HG02571 (cell line): Measurements from ENCODE around the gene ARHGDIG.

Experiments
- ATAC-seq: cut with Tn5 transposase; IDR thresholded peaks from one replicate; pipeline ENCODE4 v1.9.1; 2021; ENCODE audit warnings: mild to moderate bottlenecking, moderate library complexity; ENCODE audit not compliant: unreplicated experiment

Gene ARHGDIG

DNA sequence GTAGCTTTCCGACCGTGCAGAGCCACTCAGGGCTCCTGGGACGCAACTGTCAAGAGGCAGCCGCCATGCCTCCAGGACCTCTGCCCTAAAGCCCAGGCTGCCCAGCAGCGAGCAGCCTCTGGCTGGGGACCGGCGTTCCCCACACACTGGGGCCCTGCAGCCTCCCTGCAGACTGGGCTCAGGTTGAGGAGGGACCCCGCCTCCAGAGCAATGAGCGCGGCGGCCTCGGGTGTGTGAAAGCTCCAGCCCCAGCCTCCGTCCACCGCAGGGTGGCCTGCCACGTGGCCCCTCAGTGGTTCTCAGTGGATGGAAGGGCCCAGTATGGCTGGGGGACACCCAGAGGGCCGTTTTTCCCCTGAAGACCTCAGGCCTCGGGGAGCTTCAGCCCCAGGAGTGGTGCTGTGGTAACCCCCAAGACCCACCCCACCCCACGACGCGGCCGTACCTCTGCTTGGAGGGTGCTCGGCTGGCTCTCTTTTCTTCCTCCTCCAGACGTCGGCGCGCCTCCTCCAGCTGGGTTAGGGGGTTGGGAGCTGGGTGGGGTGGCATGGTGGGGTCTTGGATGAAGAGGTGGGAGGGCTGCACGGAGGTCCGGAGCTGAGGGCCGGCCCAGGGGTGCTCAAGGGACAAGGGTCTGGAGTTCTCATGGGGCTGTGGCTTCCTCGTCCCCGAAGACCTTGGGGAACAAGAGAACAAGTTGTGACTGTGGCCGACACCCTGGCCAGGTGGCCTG, 12.8 kb downstream of the ARHGDIG start:
- ATAC-seq, result no peak

DNA sequence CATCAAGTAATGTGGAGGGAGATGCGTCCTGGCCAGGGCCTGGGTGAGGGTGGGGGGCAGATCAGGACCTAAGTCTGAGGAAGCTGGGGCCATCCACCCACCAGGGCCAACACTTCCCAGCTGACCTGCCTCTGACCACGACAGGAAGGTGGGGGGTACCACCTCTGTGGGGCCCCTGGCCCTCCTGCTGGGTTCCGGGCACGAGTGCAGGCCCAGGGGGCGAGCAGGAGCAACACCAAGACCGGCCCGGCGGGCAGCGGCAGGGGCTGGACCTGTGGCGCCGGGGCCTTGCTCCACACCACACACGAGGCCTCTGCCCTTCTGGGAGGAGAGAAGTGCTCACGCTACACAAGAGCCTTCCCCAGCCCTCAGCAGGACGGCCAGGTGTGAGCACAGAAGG, 15.9 kb downstream of the ARHGDIG start:
- no peak for ATAC-seq

DNA sequence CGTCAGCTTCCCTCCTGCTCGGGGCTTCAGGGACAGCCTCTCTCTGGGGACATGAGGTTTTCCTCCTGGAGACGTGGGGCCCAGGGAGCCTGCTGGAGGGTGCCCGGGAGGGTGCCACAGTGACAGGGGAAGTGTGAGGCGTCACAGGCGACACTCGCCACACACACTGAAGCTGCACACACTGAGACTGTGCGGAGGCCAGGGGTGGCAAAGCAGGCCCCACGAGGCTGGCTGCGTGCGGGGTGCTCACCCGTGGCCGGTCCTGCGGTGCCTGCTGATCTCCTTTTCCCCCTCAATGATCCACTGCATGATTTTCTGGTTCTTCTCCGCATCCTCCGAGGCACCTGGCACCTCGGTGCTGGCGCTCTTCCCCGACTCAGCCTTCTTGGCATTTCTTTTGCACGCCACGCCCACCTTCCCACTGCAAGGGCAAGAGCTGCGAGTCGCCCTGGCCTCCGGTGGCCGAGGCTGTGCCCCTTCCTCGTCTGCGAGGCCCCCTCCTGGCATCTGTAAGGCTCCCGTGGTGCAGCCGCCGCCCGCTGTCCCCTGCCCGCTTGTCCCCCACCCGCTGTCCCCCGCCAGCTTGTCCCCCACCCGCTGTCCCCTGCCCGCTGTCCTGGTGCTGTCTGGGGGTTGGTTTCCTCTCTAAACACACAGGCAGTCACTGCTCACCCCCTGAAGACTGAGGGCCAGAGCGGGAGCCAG, 16.6 kb downstream of the ARHGDIG start:
- no peak for ATAC-seq

DNA sequence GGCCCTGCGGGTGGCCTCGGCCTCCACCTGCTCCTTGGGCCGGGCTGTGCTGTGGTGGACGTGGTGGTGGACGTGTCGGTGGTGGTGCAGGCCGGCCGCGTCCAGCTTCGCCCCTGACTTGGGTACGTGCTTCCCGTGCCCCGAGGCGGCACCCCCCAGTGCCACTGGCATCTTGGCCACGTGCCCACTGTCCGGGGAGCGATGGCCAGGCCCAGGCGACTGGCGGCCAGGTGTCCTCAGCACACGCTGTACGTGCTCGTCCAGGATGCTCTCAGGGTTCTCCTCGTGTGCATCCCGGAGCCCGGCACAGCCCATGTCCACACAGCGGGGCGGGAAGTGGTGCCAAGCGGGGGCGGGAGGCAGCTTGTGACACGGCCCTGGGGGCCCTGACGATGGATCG, 17.4 kb downstream of the ARHGDIG start:
- ATAC-seq, result no peak

DNA sequence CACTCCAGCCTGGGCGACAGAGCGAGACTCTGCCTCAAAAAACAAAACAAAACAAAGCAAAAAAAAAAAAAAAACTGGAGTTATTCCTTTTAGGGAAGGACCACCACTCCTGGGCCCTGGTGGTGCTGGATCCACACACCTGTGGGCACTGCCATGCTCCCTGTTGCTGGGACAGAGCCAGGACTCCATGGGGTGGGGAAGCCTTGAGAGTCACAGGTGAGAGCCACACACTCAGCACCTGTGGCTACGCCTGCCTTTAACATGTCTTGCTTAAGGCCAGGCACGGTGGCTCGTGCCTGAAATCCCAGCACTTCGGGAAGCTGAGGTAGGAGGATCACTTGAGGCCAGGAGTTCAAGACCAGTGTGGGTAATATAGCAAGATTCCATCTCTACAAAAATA, 20.8 kb downstream of the ARHGDIG start:
- ATAC-seq, result no peak

DNA sequence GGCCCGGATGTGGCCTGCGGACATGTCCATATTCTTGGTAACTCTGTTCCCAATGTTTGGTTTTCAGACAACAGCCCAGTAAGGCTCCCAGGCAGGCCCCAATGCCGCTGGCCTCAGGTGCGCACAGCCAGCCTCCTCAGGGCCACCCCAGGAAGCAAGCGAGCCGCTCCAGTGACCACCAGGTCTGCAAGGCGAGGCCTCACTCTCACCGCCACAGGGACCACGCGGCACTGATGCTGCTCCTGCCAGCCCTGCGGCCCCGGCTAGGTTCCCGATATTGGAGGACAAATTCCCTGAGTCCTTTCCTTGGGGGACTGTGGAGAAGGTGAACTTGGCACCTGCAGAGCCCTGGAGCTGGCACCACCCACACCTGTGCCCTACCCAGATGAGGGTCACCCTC, 21.6 kb downstream of the ARHGDIG start:
- no peak for ATAC-seq

DNA sequence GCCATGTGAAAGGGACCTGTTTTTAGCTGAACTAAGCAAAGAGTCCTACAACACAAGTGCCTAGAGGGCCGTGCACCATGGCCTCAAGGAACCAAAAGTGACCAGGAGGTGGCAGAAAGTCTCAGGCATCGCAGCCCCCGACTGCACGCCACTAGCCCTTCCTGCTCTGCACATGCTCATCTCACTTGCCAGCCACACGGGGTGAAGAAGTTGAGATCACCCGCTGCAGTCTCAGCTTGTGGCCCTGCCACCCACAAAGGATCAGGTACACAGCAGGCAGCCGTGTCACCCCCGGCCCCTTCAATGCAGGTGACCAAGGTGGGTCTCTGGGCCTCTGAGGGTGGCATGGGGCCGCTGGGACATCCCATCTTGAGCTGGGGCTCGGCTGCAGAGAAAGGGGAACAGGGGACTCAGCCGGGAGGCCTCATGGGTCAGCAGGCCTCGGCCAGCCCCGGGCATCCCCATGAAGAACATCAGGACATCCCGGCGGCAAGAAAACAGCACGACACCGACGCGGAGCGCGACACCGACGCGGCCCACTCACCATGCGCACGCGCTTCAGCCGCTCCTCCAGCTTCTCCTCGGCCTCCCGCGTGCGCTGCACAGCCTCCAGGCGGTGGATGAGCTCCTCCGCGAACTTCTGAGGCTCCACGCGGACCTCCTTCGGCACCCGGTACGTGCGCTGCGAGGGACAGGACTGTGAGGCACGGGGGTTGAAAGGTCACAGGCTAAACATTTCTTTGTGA, 23.5 kb downstream of the ARHGDIG start:
- no peak for ATAC-seq

DNA sequence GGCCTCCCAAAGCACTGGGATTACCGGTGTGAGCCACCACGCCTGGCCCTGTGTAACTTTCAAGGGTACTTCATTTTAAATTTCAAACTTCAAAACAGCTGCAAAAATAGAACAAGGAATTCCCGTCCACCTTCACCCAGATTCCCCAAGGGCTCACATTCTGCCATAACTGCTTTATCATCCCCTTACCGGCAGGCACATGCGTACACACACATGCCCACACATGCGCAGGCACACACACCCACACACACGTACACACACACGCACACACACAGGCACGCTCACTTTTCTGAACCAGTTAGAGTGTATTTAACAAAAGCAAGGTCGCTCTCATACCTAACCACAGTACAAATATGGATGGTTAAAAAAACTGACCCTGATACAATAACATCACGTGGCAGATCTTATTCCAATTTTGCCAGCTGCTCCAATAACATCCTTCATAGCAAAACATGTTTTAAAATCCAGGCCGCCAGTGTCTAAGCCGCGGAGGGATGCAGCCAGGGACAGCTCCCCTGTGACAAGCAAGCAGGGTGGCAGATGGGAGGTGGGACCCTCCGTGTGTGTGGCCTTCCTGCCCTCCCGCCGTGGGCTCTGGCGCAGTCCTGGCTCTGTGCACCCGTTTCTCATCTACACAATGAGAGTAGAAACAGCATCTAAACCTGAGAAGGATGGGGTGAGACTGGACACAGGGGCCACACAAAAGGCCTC, 25.7 kb downstream of the ARHGDIG start:
- no peak for ATAC-seq

DNA sequence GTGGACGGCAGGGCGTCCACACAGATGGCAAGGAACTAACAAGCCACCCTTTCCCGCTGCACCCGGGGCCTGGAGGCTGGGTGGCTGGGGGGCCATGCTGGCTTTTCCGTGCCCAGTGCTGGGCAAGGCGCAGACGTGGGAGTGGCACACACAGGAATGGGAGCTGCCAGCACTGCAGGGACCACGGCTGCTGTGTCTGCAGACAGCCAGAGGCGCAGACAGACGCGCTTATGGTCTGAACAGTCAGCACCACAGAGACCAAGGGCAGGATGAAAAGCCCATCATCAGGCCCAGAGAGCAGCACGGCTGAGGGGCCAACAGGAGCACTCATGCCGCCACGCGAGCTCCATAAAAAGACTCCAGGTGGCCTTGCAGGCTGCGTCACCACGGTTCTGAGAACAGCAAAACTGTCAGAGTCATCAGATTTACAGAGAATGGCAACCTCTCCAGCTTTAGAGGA, 26.6 kb downstream of the ARHGDIG start:
- ATAC-seq, result no peak

DNA sequence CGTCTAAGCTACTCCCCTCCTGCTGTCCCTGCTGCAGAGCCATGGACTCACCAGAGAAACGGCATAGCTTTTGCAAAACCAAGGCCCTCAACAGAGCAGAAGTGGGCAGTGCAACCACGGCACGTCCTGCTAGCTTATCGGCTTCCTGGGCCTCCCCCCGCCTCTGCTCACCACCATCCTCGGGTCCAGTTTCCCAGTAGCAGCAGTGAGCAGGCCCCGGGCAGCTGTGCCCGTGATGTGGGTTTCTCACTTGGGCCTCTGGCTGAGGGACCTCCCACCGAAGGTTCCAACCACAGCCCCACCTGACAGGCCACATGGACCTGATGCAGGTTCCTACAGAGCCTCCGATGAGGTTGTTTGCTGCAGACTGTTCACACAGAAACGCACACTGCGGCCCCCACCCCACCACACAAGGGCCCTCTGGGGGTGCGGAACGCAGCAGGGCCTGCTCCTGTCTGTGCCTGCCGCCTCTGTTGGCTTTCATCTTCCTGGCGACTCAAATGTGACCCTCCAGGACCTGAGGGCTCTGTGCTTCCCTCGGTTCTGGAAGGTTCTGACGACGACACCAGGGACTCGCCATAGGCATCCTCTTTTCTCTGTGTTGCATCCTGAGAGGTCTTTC, 27.4 kb downstream of the ARHGDIG start:
- ATAC-seq, result no peak

DNA sequence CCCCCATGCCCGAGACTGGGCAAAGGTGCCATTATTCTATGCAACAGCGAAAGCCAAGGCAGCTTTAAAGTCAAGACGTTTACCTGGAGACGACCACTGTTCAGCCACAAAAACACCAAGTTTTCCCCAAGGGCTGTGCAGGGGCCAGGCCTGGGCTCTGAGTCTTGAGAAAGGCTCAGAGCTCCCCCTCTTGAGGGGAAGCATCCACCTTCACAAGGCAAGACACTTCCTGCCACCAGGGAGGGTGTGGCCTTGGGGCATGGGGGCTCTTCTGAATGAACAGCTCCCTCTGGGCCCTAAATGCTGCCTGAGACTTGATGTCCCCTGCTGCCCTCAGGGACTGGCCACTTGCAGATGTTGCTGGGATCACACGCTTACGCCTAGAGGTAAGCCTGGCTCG, 29.1 kb downstream of the ARHGDIG start:
- ATAC-seq, result no peak

DNA sequence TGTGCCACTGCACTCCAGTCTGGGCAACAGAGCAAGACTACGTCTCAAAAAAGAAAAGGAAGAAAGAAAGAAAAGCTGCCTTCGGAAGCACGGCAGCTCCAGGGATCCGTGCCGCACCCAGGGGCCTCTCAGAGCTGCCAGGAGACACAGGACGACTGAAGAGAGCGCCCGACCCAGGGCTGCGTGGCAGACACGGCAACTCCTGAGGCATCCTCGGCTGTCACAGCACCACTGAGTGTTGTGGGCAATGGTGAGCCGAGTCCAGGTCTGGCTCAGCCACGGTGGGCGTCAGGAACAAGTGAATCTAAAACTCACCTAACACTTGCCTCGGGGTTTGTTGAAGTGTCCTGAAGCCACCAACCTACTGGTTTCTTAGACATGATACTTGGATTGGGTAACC, 31.3 kb downstream of the ARHGDIG start:
- ATAC-seq, result no peak

DNA sequence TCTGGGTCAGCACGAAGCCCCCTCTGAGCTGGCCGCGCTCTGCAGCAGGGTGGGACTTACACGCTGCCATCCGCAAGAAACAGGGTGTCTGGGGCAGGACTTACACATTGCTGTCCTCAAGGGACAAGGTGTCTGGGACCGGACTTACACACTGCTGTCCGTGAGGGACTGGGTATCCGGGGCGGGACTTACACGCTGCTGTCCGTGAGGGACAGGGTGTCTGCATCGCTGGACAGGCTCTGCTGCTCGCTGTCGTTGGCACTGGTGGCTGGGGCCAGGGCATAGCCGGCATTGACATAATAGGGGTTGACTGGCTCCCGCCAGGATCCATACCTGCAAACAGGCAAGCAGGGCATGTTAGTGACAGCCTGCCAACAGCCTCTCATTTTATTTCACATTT, 34.0 kb downstream of the ARHGDIG start:
- no peak for ATAC-seq

DNA sequence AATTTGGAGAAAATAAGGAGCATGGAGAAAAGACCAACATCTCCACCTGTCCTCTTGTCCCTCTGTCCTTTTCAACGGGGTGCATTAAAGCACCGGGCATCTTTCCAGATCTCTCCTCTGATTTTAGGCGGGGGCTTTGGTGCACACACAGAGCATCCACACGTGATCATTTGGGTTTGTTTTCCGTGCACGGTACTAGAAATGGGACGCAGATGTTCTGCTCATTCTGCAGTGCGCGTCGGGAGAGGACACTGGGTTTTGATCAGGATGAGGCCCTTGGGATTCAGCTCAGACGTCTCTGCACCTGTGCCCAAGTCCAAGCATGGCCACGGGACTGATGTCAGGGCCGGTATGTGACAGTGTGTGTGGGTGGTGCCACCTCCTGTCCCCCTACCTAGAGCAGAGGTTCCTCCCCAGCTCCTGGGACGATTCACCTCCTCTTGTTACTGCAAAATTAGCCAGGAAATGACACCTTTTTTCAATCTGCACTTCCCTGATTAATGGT, 34.5 kb downstream of the ARHGDIG start:
- ATAC-seq, result no peak

DNA sequence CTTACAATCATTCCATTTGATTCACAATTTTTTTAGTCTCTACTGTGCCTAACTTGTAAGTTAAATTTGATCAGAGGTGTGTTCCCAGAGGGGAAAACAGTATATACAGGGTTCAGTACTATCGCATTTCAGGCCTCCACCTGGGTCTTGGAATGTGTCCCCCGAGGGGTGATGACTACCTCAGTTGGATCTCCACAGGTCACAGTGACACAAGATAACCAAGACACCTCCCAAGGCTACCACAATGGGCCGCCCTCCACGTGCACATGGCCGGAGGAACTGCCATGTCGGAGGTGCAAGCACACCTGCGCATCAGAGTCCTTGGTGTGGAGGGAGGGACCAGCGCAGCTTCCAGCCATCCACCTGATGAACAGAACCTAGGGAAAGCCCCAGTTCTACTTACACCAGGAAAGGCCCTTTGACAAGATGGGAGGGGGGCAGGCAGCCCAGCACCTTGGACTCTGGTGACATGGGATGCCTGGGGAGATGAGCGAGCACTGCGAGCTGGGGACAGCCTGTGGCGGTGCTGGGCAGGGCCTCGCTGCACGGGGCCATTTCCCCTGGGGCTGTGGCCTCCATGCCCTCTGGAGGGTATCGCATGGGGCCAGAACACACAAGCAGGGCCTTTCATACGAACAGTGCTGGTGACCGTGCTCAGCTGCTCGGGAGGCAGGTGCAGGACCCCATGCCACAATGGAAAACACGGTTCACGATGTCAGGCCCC, 36.5 kb downstream of the ARHGDIG start:
- no peak for ATAC-seq

DNA sequence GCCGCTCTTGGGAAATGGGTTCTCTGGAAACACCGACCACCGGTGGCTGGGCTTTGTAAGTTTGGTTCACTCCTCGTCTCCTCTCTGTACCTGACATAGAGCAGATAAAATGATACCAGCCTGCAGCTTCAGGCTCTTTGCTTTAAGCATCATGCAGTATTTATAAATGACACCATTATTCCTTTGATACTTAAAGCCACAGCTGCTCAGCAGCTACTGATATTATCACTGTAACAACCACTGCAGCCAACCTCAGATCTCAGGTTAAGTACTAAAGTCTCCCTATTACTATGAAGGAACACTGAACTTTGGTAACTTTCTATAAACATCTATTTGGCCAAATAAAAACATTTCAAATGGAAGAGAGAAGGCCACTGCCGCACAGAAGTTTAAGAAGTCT, 37.2 kb downstream of the ARHGDIG start:
- no peak for ATAC-seq

DNA sequence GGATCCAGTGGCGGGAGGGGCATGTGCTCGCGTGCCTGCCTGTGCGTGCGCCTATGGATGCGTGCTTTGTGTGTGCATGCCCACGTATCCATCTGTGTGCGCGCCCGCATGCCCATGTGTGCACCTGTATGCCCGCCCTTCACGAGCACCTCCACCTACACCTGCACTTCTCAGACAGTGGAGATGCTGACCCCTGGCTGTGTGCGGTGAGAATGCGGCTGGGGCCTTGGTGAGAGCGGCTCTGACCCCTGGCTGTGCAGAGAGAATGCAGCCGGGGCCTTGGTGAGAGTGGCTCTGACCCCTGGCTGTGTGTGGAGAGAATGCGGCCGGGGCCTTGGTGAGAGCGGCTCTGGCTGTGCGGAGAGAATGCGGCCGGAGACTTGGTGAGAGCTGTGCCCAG, 38.2 kb downstream of the ARHGDIG start:
- ATAC-seq, result no peak

DNA sequence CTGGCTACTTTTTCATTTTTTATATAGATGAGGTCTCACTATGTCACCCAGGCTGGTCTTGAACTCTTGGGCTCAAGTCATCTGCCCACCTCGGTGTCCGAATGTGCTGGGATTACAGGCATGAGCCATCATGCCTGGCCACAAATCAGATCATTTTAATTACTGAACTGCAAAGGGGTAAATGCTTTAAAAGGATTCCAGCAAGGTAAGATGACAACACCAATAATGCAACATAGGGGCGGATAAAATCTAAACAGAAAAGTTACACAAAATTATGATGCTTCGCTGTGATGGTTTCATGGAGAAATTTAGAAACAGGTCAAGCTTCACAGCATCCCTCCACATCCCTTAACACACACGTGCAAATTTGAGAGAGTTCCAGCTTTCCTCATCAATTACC, 39.8 kb downstream of the ARHGDIG start:
- no peak for ATAC-seq

DNA sequence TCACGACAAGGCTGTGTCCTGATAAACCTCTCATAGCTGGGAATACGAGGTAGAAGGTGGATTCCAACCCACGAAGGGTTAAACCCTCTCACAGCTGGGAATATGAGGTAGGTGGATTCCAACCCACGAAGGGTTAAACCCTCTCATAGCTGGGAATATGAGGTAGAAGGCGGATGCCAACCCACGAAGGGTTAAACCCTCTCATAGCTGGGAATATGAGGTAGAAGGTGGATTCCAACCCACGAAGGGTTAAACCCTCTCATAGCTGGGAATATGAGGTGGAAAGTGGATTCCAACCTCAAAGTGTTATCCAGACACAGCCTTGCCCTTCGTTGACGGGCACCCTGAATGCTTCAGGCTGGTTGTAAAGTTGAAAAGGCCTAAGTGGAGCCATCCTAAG, 41.1 kb downstream of the ARHGDIG start:
- ATAC-seq, result no peak
